ENCODE results near the gene XRN2.

DNA sequence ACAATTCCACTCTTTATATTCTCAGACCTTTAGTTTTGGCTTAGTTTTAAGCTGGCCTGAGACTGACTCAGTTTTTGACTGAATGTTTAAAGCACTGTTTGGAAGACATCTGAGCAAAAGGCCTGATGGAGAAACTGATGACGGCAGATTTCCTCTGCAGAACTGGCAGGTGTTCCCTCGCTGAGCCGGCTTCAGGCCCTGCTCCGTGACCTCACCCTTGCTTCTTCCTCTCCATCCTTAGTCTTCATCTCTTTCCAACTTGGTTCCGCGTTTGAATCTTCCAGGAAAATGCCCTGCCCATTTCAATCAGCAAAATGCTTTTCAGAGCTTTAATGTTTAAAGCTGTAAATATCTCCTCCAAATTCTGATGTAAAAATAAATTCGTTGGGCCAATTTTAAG, 87.6 kb downstream of the XRN2 start:
- TF ChIP-seq, protein P1, sequence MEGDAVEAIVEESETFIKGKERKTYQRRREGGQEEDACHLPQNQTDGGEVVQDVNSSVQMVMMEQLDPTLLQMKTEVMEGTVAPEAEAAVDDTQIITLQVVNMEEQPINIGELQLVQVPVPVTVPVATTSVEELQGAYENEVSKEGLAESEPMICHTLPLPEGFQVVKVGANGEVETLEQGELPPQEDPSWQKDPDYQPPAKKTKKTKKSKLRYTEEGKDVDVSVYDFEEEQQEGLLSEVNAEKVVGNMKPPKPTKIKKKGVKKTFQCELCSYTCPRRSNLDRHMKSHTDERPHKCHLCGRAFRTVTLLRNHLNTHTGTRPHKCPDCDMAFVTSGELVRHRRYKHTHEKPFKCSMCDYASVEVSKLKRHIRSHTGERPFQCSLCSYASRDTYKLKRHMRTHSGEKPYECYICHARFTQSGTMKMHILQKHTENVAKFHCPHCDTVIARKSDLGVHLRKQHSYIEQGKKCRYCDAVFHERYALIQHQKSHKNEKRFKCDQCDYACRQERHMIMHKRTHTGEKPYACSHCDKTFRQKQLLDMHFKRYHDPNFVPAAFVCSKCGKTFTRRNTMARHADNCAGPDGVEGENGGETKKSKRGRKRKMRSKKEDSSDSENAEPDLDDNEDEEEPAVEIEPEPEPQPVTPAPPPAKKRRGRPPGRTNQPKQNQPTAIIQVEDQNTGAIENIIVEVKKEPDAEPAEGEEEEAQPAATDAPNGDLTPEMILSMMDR (IDR thresholded peaks at IDR 0.05): no peak
- TF ChIP-seq POLR2A (IDR thresholded peaks at IDR 0.05): no peak
